Measurements from ENCODE around the gene MECP2. TPM values are rescaled to one million over a fixed set of nuclear protein-coding genes. Genes with fewer than 3 reads are reported as not detected.

Gene MECP2
- total and polyA plus RNA-seq, 10 of the 15 experiments (the other 5 are each of a cell fraction or from before 2014, with no cell fraction given) = 1.3 to 32.7 (median 13.7) TPM

- no peak for TF ChIP-seq PRDM15 (CRISPR knock-in tag; IDR thresholded peaks at IDR 0.05)
Observed at GRCh38 chrX:154027986-154028385, 69.5 kb downstream of the MECP2 start (continued).

- Histone ChIP-seq H3K27me3 (replicated peaks in 1 of 2; ENCODE audit: control insufficient read depth in 2 of 2, insufficient read depth in 2 of 2, low read length in 1 of 2) (no peaks in the 10 kb centered on the region; a peak in 1 of 4 replicates), H3K36me3 (ENCODE audit: control insufficient read depth in 2 of 2, insufficient read depth in 2 of 2, low read length in 1 of 2) (no peaks in the 10 kb centered on the region; a peak in 3 of 4 replicates), H4K20me1 (ENCODE audit: control insufficient read depth, insufficient read depth) (no peaks in the 10 kb centered on the region; the same call in 1 of the 2 replicates), H3K4me2 (ENCODE audit: control insufficient read depth, insufficient read depth) (no peak overlapping the region), H2AFZ (ENCODE audit: control insufficient read depth, low read depth, low read length) (no peak overlapping the region), H3K79me2 (ENCODE audit: control insufficient read depth, insufficient read depth, low read length) (no peaks in the 10 kb centered on the region), H3K4me1 (ENCODE audit: control insufficient read depth, insufficient read depth, low read length) (no peaks in the 10 kb centered on the region), H3K27ac (ENCODE audit: control insufficient read depth, insufficient read depth) (no peak overlapping the region), H3K9ac (ENCODE audit: control insufficient read depth, insufficient read depth, low read length) (no peak overlapping the region), H3K4me3 (no peak overlapping the region), H3K9me3 (replicated peaks; ENCODE audit: control insufficient read depth, insufficient read depth, low read length) (no peaks in the 10 kb centered on the region)
- CTCF ChIA-PET = interaction anchor here (0.6 to 4.4 kb wide), 2 partner anchors 13 to 76 kb away, joined by 3 to 26 read pairs; no protein-coding TSS in a partner anchor
- WGBS (ENCODE audit: insufficient coverage, insufficient replicate concordance, low lambda C conversion rate, missing lambda C conversion rate) = 81% methylated on average over 6 of the region's 6 CpGs
- RAD21 ChIA-PET (ENCODE audit: unreplicated experiment) = no interaction called here
- intact Hi-C loops (cut with micrococcal nuclease; ENCODE audit: unreplicated experiment) = no loop called here
- POLR2A ChIA-PET = interaction anchor here (0.8 kb wide), 1 partner anchor 59 kb away, joined by 3 read pairs; no protein-coding TSS in a partner anchor
- no peak for ATAC-seq
- in situ Hi-C loops (cut with MboI) = no loop called here
- SMC1A ChIA-PET (ENCODE audit: uncharacterized antibody, unreplicated experiment) = interaction anchor here (1.2 kb wide), 1 partner anchor 17 kb away, joined by 4 read pairs; no protein-coding TSS in a partner anchor
- no peak for FAIRE-seq
- DNase-seq (ENCODE audit: low read depth, low spot score) = no peak
- BruUV-seq (replicated peaks) = no TSS peak
- TF ChIP-seq ELK1 (IDR thresholded peaks at IDR 0.05; ENCODE audit: low read depth, low read length) (no peak), ZBTB33 (IDR thresholded peaks at IDR 0.05) (no peak), MLLT1 (IDR thresholded peaks at IDR 0.05) (no peak), IRF5 (IDR thresholded peaks at IDR 0.05; ENCODE audit: borderline replicate concordance) (no peak), YBX1 (IDR thresholded peaks at IDR 0.05) (no peak), POLR2A (IDR thresholded peaks at IDR 0.05; ENCODE audit: low read depth, low read length) (no peak), GATAD2B (conservative IDR thresholded peaks at IDR 0.05; ENCODE audit: low read depth) (no peak), LARP7 (IDR thresholded peaks at IDR 0.05) (no peak), CHD2 (IDR thresholded peaks at IDR 0.05; ENCODE audit: borderline replicate concordance, low read depth, low read length) (no peak), ZNF274 (IDR thresholded peaks at IDR 0.05; ENCODE audit: insufficient read depth, insufficient read length) (no peak), EGR1 (IDR thresholded peaks at IDR 0.05; ENCODE audit: borderline replicate concordance in 1 of 2, low read depth in 2 of 2, low read length in 2 of 2) (no peak), CREB1 (IDR thresholded peaks at IDR 0.05; ENCODE audit: low read depth) (no peak), ZSCAN29 (IDR thresholded peaks at IDR 0.05) (no peak)
Observed at GRCh38 chrX:154027022-154027402, 70.5 kb downstream of the MECP2 start.

All from GM12878 (cell line).